Activated T-helper 1 cell treated with Interleukin-2 at 50 U/mL for 16 hours (primary cell): ENCODE data around the gene NPPB.

Experiments used
- DNase-seq: peaks from one replicate; pipeline ENCODE4 v3.0.0-alpha.2; 2020; ENCODE audit warnings: low read depth

Gene NPPB

DNA sequence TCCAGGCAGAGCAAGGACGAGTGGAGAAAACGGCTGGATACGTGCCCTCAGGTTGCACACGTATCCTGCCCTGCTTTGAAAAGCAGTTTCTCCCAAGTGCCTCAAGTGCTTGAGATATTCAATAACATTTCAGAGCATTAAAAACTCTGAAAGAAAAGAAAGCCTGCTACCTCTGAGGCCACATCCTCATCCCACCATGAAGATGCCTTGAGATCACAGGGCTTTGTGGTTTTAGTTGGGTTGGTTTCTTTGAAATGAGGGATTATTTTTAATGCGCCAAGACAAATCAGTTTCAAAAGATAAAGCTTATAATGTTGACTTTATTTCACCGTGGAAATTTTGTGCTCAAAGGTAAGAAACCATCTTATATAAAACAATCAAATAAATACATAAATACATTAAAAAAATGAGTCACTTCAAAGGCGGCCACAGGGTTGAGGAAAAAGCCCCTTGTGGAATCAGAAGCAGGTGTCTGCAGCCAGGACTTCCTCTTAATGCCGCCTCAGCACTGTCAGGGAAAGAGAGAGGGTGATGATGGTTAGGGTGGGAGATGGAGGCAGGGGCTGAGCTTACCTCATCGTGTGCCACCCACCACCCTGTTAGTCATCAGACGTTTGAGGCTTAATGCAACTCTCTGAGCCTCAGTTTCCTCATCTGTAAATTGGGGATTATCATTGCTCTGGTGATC, 1.4 kb downstream of the NPPB start:
- no peak for DNase-seq

DNA sequence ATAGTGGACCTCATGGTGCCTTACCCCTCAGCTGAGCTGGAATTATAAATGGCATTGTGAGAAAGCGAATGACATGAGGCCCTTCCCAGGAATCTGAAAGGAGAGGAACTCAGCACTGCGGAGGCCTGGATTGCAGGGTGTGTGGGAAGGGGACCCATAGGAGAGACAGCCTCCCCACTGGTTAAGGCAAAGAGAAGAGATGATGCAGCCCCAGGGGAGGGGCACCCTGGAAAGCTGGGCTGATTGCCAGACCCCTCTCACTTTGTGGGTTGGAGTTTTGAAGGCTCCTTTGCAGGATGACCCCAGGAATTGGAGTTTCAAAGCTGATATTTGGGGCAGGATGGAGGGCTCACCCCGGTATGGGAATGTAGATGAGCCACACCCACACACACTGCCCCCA, 2.0 kb downstream of the NPPB start:
- no peak for DNase-seq

DNA sequence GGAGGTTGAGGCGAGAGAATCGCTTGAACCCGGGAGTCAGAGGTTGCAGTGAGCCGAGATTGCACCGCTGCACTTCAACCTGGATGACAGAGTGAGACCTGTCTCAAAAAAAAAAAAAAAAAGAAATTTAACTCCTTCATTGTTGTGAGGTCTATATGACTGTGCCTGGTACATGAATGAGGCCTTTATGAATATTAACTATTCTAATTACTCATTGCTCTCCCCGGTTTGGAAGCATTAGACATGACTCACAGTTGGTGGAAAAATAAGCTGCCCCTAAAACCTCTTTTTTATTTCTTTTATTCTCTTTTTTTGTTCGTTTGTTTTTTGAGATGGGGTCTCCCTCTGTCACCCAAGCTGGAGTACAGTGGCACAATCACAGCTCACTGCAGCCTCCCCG, 3.3 kb downstream of the NPPB start:
- DNase-seq, result no peak

GRCh38 chr1:11854519-11854918, 4.2 kb downstream of the NPPB start:
- DNase-seq, result no peak

- no peak for DNase-seq
Observed at GRCh38 chr1:11851180-11851579, 7.6 kb downstream of the NPPB start.

DNA sequence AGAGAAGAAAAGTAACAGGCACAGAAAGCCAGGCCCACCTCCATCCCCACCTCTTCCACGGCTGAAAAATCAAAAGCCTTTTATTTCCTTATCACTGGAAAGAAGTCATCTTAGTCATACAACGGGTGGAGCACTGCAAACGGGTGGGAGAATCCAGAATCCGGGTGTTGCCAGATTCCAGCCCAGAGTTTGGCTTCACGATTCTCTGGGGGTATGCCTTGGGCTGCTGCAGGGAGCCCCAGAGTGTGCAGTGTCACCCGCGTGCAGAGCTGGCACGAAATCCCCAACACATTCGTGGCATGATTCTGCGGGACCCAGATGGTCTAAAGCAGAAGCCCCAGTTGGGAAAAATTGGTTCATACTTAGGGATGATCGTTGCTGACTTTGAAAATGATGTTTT, 8.6 kb downstream of the NPPB start:
- DNase-seq, result no peak

DNA sequence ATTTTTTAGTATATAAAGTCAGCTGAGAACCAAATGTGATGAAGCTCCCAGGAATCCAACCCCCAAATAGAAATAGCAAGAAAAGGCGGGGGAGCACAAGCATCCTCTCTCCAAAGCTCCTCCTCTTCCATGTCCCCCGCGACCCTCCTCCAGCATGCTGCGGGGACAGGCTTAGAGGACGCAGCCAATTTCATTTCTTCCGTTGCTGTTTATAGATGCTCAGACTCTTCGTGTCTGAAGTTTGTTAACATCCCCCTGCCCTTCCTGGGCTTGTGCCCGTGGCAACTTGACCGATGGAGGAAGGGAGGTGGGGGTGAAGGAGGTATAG, 10.4 kb downstream of the NPPB start:
- DNase-seq, result no peak

DNA sequence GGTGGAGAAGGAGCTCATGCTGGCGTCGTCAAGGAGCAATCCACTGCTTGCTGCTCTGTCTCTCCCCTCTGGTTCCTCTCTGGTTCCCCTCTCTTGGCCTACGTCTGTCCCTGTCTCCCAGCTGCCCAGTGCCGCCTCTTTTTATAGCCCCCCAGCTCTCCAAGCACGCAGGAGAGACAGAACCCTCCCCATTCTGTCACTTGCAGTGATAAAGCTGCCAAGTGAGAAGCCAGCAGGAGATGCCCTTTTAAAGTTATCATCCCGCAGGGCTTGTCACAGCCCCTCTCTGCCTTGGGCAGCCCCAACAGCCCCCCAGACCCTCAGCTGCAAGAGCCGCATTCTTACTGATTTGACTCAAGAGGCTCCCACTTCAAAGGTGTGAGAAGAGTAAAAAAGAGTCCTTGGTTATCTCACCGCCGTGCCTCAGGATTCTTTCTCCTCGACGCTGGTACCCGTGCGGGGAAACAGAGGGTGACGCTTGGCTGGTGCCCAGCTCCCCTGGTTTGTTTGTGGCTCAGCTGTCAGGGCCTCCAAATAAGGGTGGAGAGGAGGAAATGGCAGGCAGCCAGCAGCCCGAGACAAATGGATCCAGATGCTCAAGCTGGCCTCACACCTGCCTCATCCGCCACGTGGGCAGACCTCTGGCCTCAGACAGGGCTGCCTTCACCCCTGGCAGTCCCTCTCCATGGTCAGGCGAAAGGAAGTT, 10.9 kb downstream of the NPPB start, which contains the start of gene NPPA:
NPPA (minus strand) TSS at position 117 of the 706 bp plus-strand sequence; CDS start at position 18, 99 bp downstream.
- no peak for DNase-seq

DNA sequence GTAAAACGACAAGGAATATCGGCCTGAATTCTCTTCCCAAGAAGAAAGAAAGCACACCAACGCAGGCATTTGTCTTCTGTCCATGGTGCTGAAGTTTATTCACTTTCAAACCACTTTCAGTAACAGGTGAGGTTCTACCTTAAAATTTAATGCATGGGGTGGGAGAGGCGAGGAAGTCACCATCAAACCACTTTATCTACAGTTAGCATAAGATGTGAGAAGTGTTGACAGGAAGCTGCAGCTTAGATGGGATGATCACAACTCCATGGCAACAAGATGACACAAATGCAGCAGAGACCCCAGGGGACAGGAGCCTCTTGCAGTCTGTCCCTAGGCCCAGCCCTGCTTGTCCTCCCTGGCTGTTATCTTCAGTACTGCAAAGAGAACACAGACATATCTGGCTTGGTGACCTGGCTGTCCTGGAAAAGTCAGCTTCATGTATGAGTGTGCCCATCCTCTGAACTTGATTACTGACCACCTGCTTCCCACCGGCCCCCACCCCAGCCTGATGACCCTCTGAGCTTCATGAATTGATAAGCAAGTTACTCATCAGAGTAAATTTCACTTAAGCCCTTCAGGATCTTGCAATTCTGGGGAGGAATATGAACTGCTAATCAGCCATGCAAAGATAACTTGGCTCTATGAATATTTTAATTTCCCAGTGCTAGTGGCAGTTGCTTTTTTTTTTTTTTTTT, 13.0 kb downstream of the NPPB start:
- no peak for DNase-seq

DNA sequence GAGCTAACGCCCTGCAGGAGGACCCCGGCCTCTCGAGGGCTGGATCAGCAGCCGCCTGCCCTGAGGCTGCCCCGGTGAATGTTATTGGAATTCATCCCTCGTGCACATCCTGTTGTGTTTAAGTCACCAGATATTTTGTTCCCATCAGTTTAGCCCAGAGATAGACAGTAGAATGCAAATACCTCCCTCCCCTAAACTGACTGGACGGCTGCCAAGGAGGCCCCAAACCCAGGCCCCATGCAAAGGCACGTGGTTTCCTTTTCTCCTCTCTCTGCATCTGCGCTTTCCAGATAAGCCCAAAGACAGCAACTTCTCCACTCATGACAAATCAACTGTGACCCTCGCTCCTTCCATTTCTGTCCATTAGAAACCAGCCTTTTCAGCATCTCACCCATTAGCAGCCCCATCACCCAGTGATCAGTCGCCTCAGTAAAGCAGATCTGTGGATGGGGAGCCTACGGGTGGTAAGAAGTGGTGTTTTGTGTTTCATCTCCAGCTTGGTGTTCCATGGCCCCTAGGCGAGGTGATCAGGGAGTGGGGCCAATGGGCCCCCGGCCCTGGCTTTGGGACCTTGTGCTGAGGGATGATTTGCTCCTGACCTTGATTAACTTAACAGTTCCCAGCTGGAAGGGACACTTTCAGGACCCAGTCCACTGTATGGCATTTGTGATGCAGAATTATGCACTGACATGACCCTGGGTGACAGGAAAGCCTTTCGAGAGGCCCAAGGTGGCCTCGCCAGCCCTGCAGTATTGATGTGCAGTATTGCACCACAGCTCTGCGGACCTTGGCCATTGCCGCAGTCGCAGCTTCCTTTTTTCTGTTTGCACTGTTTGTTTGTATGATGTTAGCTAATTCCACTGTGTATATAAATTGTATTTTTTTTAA, 16.3 kb downstream of the NPPB start:
- DNase-seq, result no peak

DNA sequence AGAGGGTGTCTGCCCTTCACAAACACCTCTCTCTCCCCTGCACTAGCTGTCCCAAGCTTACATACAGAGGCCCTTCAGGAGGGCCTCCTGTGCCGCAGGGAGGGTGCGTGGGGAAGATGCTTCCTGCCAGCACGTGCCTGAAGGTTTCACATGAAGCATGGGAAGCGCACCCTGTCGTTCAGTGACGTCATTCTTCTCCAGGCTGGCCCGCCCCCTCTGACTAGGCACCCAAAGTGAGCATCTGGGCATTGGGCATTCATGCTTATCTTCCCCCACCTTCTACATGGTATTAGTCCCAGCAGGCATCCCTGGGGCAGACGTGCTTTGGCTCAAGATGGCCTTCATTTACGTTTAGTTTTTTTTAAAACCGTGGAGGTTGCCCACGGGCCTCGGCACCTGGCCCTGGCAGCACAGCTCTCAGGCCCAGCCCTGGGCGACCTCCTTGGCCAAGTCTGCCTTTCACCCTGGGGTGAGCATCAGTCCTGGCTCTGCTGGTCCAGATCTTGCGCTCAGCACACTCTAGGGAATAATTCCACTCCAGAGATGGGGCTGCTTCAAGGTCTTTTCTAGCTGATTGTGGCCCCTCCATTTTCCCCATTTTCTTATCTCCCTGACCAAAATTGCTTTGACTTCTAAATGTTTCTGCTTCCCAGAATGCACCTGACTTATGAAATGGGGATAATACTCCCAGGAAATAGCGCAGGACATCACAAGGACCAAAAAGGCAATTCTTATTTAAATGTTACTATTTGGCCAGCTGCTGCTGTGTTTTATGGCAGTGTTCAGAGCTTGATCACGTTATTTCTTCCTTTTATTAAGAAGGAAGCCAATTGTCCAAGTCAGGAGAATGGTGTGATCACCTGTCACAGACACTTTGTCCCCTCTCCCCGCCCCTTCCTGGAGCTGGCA, 17.2 kb downstream of the NPPB start:
- DNase-seq, result no peak

DNA sequence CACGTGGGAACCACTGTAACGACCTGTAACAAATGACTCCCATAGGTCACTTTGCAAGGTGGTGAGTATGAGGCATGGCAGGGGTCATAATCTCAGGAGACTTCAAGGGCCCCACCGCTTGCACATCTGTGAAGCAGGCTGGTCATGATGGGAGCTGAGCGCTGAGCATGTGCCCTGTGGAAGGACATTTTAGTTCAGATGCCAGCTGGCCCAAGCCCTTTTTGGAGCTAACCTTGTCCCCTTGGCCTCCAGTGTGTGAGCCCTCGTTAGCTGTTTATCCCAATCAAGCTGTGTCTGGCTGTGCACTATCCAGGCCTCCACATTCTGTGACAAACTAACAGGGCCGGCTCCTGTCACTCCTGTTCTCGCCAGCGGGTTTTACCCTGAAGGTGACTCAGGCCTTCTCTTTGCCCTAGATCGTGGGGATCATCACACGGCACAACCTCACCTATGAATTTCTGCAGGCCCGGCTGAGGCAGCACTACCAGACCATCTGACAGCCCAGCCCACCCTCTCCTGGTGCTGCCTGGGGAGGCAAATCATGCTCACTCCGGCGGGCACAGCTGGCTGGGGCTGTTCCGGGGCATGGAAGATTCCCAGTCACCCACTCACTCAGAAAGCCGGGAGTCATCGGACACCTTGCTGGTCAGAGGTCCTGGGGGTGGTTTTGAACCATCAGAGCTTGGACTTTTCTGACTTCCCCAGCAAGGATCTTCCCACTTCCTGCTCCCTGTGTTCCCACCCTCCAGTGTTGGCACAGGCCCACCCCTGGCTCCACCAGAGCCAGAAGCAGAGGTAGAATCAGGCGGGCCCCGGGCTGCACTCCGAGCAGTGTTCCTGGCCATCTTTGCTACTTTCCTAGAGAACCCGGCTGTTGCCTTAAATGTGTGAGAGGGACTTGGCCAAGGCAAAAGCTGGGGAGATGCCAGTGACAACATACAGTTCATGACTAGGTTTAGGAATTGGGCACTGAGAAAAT, 18.7 kb downstream of the NPPB start:
- DNase-seq, result no peak

DNA sequence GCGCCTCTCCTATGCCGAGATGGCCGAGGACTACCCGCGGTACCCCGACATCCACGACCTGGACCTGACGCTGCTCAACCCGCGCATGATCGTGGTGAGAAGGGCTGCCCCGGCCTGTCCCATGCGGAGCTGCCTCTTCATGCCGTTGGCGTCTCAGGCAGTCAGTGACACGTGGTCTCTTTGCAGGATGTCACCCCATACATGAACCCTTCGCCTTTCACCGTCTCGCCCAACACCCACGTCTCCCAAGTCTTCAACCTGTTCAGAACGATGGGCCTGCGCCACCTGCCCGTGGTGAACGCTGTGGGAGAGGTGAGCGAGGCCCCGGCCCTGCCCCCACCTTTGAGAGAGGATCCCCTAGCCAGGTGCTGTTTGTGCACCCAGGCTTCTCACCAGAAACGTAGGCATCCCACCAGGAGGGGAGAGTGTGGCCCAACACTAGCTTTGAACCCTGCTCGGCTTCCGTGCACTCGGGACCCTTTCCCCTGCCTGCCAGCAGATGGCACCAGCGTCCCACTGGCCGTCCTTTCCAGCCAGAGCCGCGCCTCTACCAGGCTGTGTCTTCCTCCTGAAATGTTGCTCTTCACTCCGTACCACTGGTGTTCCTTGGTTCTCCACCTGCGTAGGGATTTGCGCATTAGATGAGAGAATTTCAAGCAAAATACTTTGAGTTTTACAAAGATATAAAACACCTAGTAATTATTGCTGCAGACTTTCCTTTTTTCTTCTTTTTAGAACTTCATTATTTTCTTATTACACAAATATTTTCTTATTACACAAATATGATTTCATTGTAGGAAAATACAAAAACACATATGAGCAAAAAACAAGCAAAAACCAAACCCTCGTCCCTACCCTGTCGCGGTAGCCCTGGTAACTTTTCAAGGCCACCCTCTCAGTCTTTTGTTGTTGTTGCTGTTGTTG, 20.1 kb downstream of the NPPB start:
- peak; percentile 55 for DNase-seq

GRCh38 chr1:11837767-11838348, 20.9 kb downstream of the NPPB start:
- no peak for DNase-seq

GRCh38 chr1:11836955-11837766, 21.6 kb downstream of the NPPB start:
- DNase-seq, result no peak

- DNase-seq, result no peak
Observed at GRCh38 chr1:11835441-11836225, 23.1 kb downstream of the NPPB start.

- DNase-seq, result no peak
Observed at GRCh38 chr1:11833900-11834299, 24.8 kb downstream of the NPPB start.
